Stimulated activated effector memory CD8-positive, alpha-beta T cell treated with anti-CD3 and anti-CD28 coated beads, Interleukin-12 subunit alpha, Interleukin-12 subunit beta, amount 100 ng/mL, for 72 hours (primary cell): ENCODE results near the gene CD300LG.
A peak's percentile ranks its signal among the peaks of the same experiment; 100 is the strongest.
"Not testable (repeated sequence)": the region's sequence is repeated elsewhere in the genome, so short reads cannot be mapped to it uniquely, and the experiment has no call there.

Source experiments
- ATAC-seq: fragments of 150-1000 bp; cut with Tn5 transposase; 2 replicates; pipeline ENCODE4 v1.10.0; 2021
- DNase-seq, 2 donors: peaks; one replicate each; pipeline ENCODE4 v3.0.0; 2021 to 2022; ENCODE audit warnings: low spot score in 2 of 2
- H3K27ac Mint-ChIP-seq: one replicate; pipeline ENCODE4 v1.8.0; 2022; ENCODE audit warnings: mild to moderate bottlenecking, mixed read lengths
- H3K36me3 Mint-ChIP-seq: one replicate; pipeline ENCODE4 v1.8.0; 2022; ENCODE audit warnings: mild to moderate bottlenecking, mixed read lengths
- H3K4me1 Mint-ChIP-seq: one replicate; pipeline ENCODE4 v1.8.0; 2022; ENCODE audit warnings: mixed read lengths
- H3K4me3 Mint-ChIP-seq: one replicate; pipeline ENCODE4 v1.8.0; 2022; ENCODE audit warnings: mild to moderate bottlenecking, mixed read lengths
- H3K9me3 Mint-ChIP-seq: one replicate; pipeline ENCODE4 v1.8.0; 2022; ENCODE audit warnings: mixed read lengths

The CD300LG gene

GRCh38 chr17:43857141-43857540 lies 10.2 kb downstream of the CD300LG start:
- H3K4me3 Mint-ChIP-seq: no peak overlapping the region
- DNase-seq (no peak), ATAC-seq (no peak)
- no peaks in the 10 kb centered on the region for H3K4me1 Mint-ChIP-seq
- no peak overlapping the region for H3K27ac Mint-ChIP-seq
- no peaks in the 10 kb centered on the region for H3K9me3 Mint-ChIP-seq
- no peaks in the 10 kb centered on the region for H3K36me3 Mint-ChIP-seq

GRCh38 chr17:43857957-43858600 lies 11.1 kb downstream of the CD300LG start:
- H3K36me3 Mint-ChIP-seq: no peaks in the 10 kb centered on the region
- DNase-seq (no peak), ATAC-seq (no peak)
- no peaks in the 10 kb centered on the region for H3K9me3 Mint-ChIP-seq
- H3K4me3 Mint-ChIP-seq: no peak overlapping the region
- H3K27ac Mint-ChIP-seq: peak overlapping the region; percentile 20
- H3K4me1 Mint-ChIP-seq: no peaks in the 10 kb centered on the region

DNA sequence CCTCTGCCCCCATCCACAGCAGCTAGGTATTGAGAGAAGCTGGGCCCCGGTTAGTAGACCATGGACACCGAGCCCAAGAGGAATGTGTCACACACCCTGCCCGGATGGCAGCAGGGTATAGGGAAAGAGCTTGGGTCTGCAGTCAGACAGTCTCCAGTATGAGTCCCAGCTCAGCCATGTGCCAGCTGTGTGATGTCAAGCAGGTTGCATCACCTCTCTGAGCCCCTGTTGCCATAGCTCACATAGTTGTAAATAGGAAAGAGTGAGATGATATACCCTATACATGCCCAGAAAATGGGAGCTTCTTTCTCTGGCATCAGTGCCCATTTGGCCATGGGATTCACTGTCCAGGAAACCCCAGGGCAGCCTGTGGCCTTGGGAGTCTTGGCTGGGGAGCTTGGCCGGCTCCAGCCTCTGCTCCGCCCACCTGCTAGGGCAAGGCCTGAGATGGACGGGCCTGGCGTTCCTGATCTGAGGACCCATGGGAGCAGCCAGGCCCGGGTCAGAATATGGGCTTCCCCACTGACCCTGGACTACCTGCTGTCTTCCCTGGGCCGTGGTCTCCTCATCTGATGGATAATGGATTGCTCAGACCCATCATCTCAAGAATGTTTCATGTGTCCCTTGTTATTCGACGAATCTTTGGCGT lies 13.2 kb downstream of the CD300LG start:
- Mint-ChIP-seq H3K27ac (no peak overlapping the region), H3K9me3 (no peaks in the 10 kb centered on the region), H3K4me1 (no peaks in the 10 kb centered on the region), H3K36me3 (no peaks in the 10 kb centered on the region), H3K4me3 (no peak overlapping the region)
- ATAC-seq: no peak
- DNase-seq: no peak

- ATAC-seq: no peak
- Mint-ChIP-seq H3K27ac (no peak overlapping the region), H3K9me3 (no peaks in the 10 kb centered on the region), H3K36me3 (no peaks in the 10 kb centered on the region), H3K4me3 (no peak overlapping the region), H3K4me1 (no peaks in the 10 kb centered on the region)
- DNase-seq: no peak
Observed at GRCh38 chr17:43860927-43861622, 14.1 kb downstream of the CD300LG start.

GRCh38 chr17:43861960-43862359 lies 15.0 kb downstream of the CD300LG start:
- no peaks in the 10 kb centered on the region for H3K9me3 Mint-ChIP-seq
- H3K4me1 Mint-ChIP-seq: no peaks in the 10 kb centered on the region
- H3K27ac Mint-ChIP-seq: no peak overlapping the region
- no peak for DNase-seq
- no peak overlapping the region for H3K4me3 Mint-ChIP-seq
- no peaks in the 10 kb centered on the region for H3K36me3 Mint-ChIP-seq
- no peak for ATAC-seq

- H3K36me3 Mint-ChIP-seq: no peaks in the 10 kb centered on the region
- ATAC-seq (no peak), DNase-seq (no peak)
- no peaks in the 10 kb centered on the region for H3K4me1 Mint-ChIP-seq
- no peak overlapping the region for H3K4me3 Mint-ChIP-seq
- H3K27ac Mint-ChIP-seq: no peak overlapping the region
- no peaks in the 10 kb centered on the region for H3K9me3 Mint-ChIP-seq
Observed at GRCh38 chr17:43864161-43864984, 17.4 kb downstream of the CD300LG start.

- DNase-seq (no peak), ATAC-seq (no peak)
- no peak overlapping the region for H3K4me3 Mint-ChIP-seq
- H3K9me3 Mint-ChIP-seq: no peaks in the 10 kb centered on the region
- no peaks in the 10 kb centered on the region for H3K36me3 Mint-ChIP-seq
- no peak overlapping the region for H3K27ac Mint-ChIP-seq
- no peaks in the 10 kb centered on the region for H3K4me1 Mint-ChIP-seq
Observed at GRCh38 chr17:43868226-43868994, 21.4 kb downstream of the CD300LG start.

DNA sequence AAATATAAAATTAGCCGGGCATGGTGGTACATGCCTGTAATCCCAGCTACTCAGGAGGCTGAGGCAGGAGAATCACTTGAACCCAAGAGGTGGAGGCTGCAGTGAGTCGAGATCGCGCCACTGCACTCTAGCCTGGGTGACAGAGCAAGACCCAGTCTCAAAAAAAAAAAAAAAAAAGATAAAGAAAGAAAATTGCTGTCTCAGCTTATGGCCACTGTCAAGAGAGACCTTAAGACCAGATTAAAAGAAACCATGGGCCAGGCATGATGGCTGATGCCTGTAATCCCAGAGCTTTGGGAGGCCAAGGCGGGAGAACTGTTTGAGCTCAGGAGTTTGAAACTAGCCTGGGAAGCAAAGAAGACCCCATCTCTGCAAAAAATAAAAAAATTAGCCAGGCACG lies 22.1 kb downstream of the CD300LG start:
- H3K36me3 Mint-ChIP-seq, DNase-seq, H3K27ac Mint-ChIP-seq, H3K9me3 Mint-ChIP-seq, H3K4me1 Mint-ChIP-seq, H3K4me3 Mint-ChIP-seq, ATAC-seq: not testable (repeated sequence)

- ATAC-seq: no peak
- DNase-seq: no peak
- Mint-ChIP-seq H3K4me1 (no peaks in the 10 kb centered on the region), H3K4me3 (no peak overlapping the region), H3K9me3 (no peaks in the 10 kb centered on the region), H3K27ac (no peak overlapping the region), H3K36me3 (no peaks in the 10 kb centered on the region)
Observed at GRCh38 chr17:43871946-43872690, 25.1 kb downstream of the CD300LG start.

- no peak overlapping the region for H3K27ac Mint-ChIP-seq
- no peaks in the 10 kb centered on the region for H3K36me3 Mint-ChIP-seq
- no peak for ATAC-seq
- H3K4me3 Mint-ChIP-seq: no peak overlapping the region
- DNase-seq: no peak
- H3K4me1 Mint-ChIP-seq: no peaks in the 10 kb centered on the region
- H3K9me3 Mint-ChIP-seq: no peaks in the 10 kb centered on the region
Observed at GRCh38 chr17:43873091-43873490, 26.1 kb downstream of the CD300LG start.

DNA sequence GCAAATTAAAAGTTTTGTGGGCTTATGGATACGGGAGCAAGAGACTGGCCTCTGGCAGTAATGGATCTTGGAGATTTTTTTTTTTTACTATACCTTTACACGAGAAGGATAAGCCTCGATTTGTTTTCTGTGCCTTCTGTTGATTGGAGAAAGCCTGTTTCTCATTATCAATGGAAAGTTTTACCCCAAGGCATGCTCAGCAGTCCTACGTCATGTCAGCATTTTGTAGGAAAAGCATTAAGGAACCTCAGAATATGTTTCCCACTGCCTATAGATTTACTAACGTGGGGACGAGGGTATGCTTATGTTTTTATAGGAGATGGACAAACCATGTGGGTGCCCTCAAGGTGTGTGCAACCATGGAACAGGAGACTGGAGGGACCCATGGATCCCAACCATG lies 26.8 kb downstream of the CD300LG start:
- Mint-ChIP-seq H3K36me3 (no peaks in the 10 kb centered on the region), H3K4me3 (no peak overlapping the region), H3K27ac (no peak overlapping the region), H3K4me1 (peaks cover 2% of the 10 kb centered on the region), H3K9me3 (no peaks in the 10 kb centered on the region)
- no peak for ATAC-seq
- no peak for DNase-seq

DNA sequence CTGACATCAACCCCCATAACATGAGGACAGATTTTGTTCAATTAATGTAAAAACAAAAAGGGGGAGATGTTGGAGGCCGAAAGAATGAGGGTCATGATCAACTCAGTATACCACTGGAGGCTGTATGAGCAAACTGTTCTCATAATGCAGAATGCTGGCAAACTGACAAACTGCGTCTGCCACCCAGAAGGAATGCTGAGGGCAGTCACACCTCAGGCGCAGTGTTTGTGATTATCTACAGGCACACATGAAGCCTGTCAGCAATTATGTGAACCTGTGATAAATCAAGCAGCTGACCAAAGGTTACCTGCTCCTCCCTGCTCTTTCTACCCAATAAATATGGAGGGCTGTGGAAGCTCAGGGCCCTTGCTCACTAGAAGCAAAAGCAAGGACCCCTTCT lies 27.3 kb downstream of the CD300LG start:
- DNase-seq (no peak), ATAC-seq (no peak)
- H3K9me3 Mint-ChIP-seq: no peaks in the 10 kb centered on the region
- no peak overlapping the region for H3K27ac Mint-ChIP-seq
- peaks cover 7% of the 10 kb centered on the region for H3K4me1 Mint-ChIP-seq
- H3K4me3 Mint-ChIP-seq: no peak overlapping the region
- H3K36me3 Mint-ChIP-seq: no peaks in the 10 kb centered on the region

GRCh38 chr17:43875476-43876147 lies 28.6 kb downstream of the CD300LG start:
- Mint-ChIP-seq H3K9me3 (no peaks in the 10 kb centered on the region), H3K4me1 (peaks cover 8% of the 10 kb centered on the region), H3K27ac (peak overlapping the region; percentile 43), H3K4me3 (no peak overlapping the region), H3K36me3 (no peaks in the 10 kb centered on the region)
- ATAC-seq: no peak
- DNase-seq: no peak

DNA sequence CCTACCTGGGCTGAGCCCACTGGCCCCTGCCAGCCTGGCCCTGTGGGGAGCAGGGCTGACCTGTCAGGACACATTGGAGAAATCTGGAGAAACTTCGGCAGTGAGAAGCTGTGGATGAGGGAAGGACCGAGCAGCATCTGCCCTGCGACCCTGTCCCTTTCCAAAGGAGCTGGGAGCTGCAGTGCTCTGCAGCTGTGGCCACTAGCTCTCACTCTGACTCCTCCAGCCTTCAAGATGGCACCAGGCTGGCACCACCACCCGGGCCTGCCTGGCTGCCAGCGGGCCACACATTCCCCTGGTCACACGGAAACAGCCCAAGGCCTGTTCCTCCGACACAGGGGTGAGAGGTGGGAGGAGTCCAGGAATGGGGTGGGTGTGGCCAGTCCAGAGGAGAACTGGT lies 30.1 kb downstream of the CD300LG start:
- Mint-ChIP-seq H3K4me1 (peaks cover 8% of the 10 kb centered on the region), H3K36me3 (no peaks in the 10 kb centered on the region), H3K4me3 (no peak overlapping the region), H3K9me3 (no peaks in the 10 kb centered on the region), H3K27ac (no peak overlapping the region)
- DNase-seq (no peak), ATAC-seq (no peak)
